ENCODE data around the gene NMBR.
"Not testable (repeated sequence)": the region's sequence is repeated elsewhere in the genome, so short reads cannot be mapped to it uniquely, and the experiment has no call there.

The NMBR gene

DNA sequence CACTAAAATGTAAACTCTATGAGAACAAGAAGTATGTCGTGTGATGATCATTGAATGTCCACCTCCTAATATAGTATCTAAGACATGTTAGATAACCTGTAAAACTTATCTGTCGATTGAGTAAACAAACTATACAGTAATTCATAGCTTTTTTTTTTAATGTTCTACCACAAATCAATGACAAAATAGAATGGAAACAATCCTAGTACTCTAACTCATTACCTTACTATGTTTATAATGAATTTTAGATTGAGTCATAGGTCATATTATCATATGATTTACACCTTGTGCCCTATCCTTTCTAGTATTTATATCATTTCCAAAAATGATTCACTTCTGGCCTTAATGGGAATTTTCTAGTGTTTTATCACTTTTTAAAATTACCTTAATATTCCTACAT is 6.3 kb upstream of the NMBR start:
- no peak for DNase-seq

DNA sequence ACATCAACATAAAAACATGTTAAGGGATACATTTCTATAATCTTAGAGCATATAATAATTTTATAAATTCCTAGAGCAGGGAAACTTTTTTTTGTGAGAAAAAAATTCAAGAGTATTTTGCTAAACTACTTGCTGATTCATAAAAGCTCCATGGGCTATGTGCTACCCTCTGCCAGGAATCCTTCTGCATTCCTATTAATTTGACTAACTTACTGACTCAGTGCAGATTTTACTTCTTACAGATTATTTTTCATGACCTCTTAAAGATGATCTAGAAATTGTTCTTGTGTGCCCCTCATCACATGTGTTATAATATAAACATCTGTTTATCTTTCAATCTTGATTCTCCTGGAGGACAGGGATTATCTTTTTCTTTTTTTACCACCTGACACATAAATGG is 5.8 kb upstream of the NMBR start:
- no peak for DNase-seq

DNA sequence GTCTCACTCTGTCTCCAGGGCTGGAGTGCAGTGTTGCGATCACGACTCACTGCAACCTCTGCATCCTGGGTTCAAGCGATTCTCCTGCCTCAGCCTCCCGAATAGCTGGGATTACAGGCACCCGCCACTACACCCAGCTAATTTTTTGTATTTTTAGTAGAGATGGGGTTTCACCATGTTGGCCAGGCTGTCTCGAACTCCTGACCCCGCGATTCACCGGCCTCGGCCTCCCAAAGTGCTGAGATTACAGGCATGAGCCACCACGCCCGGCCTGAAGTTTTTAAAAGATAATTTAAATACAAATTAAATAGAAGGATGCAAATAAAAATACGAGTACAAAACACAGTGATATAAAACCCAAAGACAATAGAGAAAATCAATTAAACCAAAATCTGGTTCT is 5.4 kb downstream of the NMBR start:
- DNase-seq = not testable (repeated sequence)

DNA sequence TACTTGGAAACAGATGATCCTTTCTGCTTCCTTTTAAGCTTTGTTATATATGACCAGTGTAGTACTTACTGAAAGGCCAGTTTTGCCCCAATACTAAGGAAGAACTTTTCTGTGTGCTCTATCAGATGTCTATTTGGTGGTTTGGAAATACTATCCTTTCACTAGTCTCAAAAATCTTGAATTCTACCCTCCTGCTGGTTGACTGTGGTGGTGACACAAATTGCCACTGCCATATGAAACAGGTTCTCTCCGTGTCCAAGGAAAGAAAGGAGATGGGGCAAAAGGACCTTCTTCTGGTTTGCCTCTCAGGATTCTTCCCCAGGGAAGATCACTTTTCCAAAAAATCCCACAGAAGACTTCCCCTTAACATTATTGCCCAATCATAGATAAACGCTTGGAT is 8.0 kb downstream of the NMBR start:
- DNase-seq = no peak

DNA sequence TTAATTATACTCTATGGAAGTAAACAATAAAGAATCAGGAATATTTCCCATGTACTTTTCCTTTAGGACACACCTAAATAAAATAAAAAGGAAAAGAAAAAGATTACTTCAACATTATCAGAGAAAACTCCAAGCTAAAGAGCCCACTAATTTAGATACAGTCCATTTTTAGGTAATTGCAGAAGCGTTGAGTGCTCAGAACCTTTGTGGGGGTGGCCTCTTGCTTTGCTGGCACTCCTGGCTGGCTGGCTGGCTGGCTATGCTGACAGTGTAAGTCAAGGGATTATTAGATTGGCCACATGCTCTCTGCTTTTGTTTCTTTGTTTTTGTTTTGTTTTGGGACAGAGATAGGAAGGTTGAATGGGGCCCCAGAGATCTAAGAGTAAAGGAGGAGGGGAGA is 14.3 kb downstream of the NMBR start, which contains the start of gene GJE1:
TSS of gene GJE1 (plus strand) at position 301 of the 400 bp plus-strand sequence. CDS start 234 bp downstream, outside the sequence.
- no peak for DNase-seq

DNA sequence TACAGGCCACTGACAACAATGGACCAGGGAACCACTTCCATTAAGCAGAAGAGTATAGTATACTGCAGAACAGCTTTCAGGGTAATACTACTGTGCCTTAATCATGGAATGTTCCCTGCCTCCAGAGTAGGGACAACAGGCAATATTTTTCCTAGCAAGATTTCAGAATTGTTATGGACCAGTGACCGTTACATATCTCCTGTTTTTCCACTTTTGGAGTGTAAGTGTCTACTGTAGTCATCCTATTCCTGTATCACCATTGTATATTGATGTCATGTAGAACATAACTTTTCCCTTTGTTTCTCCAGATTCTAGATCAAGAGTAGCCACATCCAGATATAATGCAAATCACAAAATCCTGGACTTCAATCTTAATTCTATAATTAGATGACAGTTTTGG is 16.1 kb downstream of the NMBR start:
- no peak for DNase-seq

DNA sequence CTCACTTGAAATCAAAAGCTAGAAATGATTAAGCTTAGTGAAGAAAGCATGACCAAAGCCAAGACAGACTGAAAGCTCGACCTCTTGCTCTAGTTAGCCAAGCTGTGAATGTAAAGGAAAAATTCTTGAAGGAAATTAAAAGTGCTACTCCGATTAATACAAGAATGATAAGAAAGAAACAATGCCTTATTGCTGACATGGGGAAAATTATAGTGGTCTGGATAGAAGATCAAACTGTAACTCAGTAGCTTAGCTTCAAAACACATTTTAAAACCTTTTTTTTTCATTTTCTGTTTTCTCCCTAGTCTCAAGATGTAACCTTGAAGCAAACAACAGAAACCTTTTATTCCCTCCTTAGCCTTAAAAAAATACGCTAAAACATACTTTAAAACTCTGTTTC is 25.6 kb downstream of the NMBR start:
- DNase-seq = no peak

DNA sequence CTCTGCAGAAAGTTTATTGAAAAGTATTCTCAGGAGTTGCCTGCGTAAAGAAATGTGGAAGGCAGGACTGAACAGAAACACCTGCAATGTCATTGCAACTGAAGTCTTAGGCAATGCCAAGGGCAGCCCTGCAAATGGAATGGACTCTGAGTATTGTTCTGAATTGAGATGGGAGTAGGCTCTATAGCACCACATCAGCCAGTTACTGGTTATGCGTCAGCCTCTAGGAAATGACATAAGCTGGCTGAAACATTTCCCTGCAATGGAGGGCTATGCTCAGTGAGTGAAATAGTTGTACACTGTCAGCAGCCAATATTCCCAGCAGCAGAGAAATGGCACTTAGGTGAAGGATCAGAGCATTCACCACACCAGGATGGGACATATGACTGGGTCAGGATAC is 28.0 kb downstream of the NMBR start:
- DNase-seq = no peak

DNA sequence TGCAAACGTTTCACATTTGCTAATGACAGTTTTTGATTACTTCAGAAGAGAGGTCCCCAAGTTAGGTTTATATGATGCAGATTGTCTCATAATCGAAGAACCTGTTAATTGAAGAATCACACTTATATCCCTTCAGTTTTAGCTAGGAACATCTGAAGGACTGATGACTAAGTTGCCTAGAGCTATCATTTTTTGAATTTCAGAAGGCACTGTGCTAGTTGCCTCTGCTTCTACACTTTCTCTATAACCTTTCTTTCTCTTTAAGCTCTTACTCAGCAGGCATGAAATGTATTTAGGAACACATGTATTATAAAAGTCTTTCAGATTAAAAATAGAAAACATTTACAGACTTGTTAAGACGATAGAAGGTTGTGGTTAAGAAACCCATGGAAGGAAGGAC is 28.6 kb downstream of the NMBR start:
- DNase-seq = no peak

DNA sequence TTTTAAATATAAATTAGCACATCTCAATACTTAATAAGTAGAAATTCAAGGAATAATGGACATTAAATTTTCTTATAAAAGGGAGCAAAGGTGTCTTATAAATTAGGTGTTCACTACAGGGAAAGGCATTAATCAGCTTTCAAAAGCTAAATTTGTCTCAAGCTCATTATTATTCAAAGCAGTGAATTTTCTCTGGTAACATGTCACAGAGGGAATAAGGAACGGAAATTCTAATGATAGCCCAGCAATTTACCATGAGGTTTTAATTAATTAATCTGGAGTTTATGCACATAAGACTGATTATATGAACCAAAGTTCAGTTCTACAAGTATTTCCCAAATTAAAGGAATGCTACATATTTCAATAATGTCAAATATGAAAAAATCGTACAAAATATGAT is 29.6 kb downstream of the NMBR start:
- DNase-seq = no peak

DNA sequence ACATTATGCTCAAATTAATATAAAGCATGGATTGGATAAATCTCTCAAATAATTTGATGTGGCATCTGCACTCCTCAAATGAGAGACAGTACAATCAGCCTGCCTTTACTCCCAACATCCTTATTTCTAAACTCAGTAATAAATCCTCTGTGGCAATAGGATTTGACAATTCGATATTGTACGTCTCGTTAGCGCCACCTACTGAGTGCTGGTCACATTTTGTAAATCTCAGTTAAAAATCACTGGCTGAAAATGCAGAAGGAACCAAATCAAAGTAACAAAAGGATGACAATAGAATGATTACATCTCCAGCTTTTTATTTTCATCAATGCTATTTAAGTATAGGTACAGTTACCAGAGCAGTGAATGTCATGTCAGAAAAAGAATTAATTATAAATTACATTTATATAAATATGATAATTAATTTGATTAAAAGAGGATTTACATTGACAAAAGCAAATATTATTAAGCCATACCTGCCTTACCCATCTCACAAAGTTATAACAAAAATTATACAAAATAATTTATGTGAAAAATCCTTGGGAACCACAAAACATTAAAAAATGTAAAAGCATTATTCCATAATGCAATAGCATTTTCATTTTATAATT is 34.4 kb downstream of the NMBR start:
- peak; percentile 74 for DNase-seq

DNA sequence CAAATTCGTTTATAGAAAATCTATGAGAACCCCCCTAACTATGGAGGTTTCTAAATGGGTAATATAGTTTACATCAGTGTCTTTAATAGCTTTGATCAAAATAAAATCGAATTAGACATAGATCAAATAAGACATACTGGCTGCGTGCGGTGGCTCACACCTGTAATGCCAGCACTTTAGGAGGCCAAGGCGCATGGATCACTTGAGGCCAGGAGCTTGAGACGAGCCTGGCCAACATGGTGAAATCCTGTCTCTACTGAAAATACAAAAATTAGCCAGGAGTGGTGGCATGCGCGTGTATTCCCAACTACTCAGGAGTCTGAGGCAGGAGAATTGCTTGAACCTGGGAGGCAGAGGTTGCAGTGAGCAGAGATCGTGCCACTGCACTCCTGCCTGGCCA is 36.1 kb downstream of the NMBR start:
- DNase-seq = not testable (repeated sequence)

DNA sequence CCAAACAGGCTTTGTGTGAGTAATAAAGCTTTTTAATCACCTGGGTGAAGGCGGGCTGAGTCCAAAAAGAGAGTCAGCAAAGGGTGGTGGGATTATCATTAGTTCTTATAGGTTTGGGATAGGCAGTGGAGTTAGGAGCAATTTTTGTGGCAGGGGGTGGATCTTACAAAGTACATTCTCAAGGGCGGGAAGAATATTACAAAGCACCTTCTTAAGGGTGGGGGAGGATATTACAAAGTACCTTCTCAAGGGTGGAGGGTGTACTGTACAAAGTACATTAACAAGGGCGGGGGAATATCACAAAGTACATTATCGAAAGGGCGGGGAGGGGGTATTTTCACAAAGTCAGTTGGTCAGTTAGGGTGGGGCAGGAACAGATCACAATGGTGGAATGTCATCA is 42.1 kb downstream of the NMBR start:
- not testable (repeated sequence) for DNase-seq

DNA sequence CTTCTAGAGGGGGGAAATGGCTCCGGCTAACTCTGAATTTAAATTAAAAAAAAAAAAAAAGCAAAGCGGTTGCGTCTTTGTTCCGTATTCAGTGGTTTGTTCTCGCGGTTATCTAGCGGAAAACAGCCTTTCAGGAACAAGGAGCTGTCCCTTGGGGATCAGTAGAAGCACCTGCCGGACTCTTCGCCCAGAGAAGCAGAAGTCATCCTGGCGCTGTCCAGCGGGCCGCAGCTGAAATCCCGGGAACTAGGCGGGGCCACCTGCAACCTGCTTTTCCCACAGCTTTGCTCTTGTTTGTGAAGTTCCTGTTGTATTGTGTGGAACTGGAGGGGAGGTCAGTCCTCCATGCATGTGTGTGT is 58.1 kb downstream of the NMBR start:
- peak; percentile 38 for DNase-seq

DNA sequence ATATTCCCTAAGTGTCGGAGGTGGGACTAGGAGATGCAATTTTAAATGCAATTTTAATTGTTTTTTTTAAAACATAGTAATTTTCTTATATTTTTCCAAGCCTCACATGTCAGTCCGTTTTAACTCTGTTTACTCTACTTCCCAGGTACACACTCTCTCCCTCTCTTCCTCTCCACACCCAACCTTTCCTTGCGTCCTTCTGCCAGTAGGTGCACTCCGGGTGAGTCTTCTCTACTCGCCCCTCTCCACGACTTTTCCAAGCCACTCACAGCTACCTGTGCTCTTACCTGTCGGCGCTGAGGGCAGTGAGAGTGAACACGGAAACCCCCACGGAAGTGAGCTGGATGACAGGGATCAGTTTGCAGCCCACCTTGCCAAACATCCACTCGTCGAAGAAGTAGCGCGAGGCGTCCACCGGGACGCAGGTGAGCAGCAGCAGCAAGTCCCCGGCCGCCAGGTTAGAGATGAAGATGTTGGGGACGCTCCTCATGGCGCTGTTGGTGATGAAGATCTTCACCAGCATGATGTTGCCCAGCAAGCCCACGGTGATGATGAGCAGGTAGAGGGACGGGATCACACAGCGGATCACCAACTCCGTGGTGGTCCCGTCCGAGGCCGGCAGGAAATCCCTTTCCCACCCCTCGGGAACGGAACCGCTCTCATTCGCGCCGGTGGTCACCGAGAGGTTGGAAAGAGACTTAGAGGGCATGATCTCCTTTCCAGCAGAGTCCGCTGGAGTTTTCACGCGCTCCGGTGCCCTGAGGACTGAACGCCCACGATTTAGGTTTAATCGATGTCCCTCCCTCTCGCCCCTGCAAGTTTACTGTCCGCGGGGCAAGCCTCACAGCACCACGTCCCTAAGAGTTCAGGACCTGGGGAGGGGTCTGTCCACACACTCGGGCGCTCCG is 58.7 kb downstream of the NMBR start:
- DNase-seq = no peak

DNA sequence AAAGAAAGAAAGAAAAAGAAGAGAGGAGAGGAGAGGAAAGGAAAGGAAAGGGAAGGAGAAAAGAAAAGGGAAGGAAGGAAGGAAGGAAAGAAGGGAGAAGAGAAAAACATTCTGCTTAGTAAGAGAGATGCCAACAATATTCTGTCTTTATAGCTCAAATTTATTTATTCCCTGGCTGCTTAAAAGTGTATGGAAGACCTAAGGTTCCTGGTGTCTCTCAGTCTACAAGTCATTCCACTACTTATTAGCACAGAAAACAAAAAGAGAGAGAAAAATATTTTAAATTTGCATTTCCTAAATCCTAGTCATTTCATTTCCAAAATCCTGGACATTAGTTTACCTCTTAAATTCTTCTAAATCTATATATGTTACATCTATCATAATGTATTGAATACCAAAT is 67.8 kb downstream of the NMBR start:
- no peak for DNase-seq

DNA sequence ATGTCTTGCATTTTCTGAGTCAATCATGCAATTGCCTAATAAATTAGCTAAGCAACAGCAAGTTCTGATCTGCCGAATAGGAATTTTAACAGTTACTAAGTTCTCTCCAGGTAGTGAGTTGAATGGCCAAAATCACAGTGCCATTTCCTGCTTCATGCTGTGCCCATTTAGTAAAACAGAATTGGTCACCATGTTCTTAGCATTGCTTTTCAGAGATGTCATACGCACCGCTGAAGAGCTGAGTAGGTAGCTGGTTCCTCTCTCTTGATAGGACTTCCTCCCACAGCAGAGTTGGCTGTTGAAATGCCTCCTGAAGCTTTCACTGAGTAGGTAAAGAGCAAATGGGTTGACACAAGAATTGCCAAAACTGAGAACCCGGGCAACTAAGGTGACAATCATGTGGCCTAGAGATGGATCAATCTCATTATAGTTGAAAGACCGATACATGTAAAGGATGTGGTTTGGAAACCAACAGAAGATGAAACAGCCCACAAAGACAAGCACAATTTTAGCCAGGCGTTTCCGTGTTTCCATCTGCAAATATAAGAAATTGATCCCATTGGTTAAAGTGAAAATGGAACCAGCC is 71.3 kb downstream of the NMBR start:
- DNase-seq = no peak

DNA sequence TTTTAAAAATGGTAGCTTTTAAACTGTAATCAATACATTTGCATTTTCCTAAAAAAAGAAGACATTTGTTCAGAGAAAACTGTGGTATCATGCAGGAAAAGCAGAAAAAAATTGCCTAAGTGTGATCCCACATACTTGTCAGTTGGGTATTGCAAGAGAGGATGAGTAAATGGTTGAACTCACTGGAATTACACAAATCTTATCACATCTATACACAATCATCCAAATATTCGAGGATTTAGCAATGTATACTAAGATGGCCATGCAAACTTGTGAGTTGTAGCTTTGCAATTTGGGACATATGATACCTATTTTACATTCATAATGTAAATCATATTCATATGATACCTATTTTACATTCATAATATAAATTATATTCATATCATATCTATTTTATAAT is 72.4 kb downstream of the NMBR start:
- DNase-seq = no peak

DNA sequence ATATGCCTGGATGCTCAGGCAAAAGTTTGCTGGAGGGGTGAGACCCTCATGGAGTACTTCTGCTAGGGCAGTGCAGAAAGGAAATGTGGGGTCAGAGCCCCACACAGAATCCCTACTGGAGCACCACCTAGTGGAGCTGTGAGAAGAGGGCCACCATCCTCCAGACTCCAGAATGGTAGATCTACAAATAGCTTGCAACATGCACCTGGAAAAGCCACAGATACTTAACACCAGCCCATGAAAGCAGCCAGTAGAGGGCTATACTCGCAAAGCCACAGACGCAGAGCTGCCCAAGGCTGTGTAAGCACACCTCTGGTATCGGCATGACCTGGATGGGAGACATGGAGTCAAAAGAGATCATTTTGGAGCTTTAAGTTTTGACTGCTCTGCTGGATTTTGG is 74.9 kb downstream of the NMBR start:
- DNase-seq = no peak

DNA sequence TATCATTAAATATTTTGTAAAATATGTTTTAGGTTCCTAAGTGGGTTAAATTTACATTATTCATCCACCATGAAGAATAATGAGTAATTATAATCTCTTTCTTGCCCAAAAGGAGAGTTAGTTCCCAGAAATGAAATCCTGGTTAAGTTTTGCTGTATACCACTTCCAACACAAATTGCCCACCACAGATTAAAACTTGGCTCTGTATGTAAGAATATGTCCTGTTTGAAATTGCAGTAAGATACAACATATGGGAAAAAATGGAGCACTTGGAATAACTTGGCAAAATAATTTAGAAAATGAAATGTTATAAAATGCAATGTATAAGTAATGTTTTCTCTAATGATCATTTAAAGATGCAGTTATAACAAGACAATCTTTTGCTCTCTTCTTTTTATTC is 78.5 kb downstream of the NMBR start:
- no peak for DNase-seq

DNA sequence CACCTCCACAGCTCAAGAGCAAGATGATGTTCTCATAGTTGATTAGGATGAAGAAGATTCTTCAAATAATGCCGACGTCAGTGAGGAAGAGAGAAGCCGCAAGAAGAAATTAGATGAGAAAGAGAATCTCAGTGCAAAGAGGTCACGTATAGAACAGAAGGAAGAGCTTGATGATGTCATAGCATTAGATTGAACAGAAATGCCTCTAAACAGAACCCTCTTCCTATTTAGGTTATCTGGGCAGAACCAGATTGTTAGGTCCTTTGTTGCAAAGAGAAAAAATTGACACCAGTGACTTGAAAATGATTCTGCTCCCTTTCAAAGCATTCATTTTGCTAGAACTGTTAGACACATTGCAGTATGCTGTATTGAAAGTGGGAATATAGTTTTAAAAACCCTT is 84.1 kb downstream of the NMBR start:
- not testable (repeated sequence) for DNase-seq

DNA sequence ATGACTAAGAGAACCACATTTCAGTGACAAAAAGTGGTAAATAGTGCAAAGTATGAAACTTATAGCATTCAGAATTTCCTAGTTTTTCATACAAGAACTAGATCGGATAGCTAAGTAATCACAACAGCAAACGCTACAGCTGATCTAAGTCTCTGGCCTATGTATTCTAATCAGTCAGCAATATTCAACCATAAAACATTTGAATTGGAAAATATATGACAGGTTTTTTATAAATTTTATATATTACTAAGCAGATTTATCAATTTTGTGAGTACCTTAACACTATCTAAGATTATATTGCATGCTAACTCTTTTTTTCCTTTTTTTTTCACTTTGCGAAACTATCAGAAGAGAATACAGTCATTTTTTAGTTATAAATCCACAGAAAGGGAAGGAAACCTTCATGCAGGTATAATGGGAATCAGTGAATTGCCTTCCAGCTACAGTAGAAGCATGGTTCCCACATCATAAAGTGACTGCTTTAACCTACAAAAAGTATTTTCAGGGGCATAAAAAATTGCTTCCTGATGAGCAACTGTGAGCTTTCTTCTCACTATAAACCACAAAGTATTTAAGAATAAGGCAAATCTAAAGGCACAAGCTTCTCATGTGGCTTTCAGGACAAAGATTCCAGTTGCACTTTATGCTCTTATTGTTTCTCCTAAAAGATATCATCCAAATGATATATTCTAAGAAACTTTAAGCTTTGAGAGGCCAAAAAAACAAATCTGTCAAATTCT is 88.2 kb downstream of the NMBR start:
- no peak for DNase-seq

DNA sequence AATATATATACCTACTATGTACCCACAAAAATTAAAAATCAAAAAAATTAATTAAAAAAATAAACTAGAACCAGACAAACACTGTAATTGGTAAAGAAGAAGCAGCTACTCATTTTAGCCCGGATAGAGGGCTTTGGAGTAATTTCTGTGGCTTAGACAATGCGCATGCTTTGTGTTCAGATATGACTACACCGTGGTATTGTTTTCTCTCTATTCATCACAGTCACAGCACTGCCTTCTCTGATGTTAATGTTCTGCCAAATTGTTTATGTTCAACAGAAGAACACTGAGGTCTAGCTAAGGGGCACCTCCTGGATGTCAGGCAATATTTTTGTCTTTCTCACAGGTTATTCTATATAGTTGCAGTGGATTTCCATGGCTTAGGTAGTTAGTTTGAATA is 91.7 kb downstream of the NMBR start:
- DNase-seq = no peak

DNA sequence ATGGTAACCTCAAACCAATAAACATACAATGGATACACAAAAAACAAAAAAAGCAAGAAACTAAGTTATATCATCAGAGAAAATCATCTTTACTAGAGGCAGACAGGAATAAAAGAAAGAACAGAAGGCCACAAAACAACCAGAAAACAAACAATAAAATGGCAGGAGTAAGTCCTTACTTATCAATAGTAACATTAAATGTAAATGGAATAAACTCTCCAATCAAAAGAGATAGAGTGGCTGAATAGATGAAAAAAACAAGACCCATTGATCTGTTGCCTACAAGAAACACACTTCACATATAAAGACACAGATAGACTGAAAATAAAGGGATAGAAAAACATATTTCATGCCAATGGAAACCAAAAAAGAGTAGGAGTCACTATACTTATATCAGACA is 95.5 kb downstream of the NMBR start:
- no peak for DNase-seq

All from femur (tissue), 1 donor.